DOHH2 (cell line): ENCODE results near the gene IRF9.

ENCODE experiments used
- EZH2phosphoT487 ChIP-seq: fragments of 200-600 bp; sonication (generic); IDR thresholded peaks from 2 replicates; pipeline ENCODE4 v1.6.1; 2017; ENCODE audit warnings: borderline replicate concordance, mild to moderate bottlenecking, antibody characterized with exemption, low read length, moderate library complexity, mixed read lengths
- TF ChIP-seq, protein P1 (sequence below): fragments of 200-600 bp; sonication (generic); IDR thresholded peaks from one replicate; pipeline ENCODE4 v1.5.1; 2014; ENCODE audit warnings: antibody characterized with exemption, mild to moderate bottlenecking, low read depth, low read length; ENCODE audit not compliant: poor library complexity, severe bottlenecking

DNA sequence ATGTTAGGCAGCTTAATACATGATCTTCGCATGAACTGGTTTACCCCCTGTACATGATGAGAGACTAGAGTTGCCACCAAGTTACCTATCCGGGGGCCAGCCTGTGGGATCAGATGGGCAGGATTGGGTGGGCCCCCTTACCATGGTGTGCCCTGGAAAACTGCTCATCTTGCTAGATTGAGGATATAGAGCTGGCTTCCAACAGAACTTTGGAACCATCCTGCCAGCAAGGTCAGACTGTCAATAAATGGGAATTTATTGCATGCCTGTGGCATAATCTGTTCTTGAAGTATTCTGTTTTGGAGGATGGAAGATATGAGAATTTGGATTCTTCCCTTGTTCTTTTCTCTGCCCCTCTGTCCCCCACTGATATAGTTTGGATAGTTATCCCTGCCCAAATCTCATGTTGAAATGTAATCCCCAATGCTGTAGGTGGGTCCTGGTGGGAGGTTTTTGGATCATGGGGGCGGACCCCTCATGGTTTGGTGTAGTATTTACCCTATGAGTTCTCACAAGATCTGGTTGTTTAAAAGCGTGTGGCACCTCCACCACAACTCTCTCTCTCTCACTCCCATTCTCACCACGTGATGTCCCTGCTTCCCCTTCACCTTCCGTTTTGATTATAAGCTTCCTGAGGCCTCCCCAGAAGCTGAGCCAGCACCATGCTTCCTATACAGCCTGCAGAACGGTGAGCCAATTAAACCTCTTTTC lies 37.9 kb downstream of the IRF9 start:
- TF ChIP-seq, protein P1, sequence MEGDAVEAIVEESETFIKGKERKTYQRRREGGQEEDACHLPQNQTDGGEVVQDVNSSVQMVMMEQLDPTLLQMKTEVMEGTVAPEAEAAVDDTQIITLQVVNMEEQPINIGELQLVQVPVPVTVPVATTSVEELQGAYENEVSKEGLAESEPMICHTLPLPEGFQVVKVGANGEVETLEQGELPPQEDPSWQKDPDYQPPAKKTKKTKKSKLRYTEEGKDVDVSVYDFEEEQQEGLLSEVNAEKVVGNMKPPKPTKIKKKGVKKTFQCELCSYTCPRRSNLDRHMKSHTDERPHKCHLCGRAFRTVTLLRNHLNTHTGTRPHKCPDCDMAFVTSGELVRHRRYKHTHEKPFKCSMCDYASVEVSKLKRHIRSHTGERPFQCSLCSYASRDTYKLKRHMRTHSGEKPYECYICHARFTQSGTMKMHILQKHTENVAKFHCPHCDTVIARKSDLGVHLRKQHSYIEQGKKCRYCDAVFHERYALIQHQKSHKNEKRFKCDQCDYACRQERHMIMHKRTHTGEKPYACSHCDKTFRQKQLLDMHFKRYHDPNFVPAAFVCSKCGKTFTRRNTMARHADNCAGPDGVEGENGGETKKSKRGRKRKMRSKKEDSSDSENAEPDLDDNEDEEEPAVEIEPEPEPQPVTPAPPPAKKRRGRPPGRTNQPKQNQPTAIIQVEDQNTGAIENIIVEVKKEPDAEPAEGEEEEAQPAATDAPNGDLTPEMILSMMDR, result no peak
- no peak for TF ChIP-seq EZH2phosphoT487
